Glomerular endothelial cell (primary cell): ENCODE results near the gene USP43. TPM values are rescaled to one million over a fixed set of nuclear protein-coding genes. Genes with fewer than 3 reads are reported as not detected.
"Not testable (repeated sequence)": the region's sequence is repeated elsewhere in the genome, so short reads cannot be mapped to it uniquely, and the experiment has no call there.

Experiments
- DNase-seq: peaks from one replicate; pipeline ENCODE4 v3.0.0-alpha.2; 2011; ENCODE audit warnings: low read depth, low spot score; ENCODE audit errors: extremely low read depth
- total RNA-seq: library from RNA; depleted of rRNA; stranded (reverse); fragments of >200 nt; gene quantifications from 2 replicates; pipeline ENCODE4 v1.2.3, GENCODE V29; 2015

The USP43 gene
- total RNA-seq = 0.35 and 1.6 TPM in 2 replicates

DNA sequence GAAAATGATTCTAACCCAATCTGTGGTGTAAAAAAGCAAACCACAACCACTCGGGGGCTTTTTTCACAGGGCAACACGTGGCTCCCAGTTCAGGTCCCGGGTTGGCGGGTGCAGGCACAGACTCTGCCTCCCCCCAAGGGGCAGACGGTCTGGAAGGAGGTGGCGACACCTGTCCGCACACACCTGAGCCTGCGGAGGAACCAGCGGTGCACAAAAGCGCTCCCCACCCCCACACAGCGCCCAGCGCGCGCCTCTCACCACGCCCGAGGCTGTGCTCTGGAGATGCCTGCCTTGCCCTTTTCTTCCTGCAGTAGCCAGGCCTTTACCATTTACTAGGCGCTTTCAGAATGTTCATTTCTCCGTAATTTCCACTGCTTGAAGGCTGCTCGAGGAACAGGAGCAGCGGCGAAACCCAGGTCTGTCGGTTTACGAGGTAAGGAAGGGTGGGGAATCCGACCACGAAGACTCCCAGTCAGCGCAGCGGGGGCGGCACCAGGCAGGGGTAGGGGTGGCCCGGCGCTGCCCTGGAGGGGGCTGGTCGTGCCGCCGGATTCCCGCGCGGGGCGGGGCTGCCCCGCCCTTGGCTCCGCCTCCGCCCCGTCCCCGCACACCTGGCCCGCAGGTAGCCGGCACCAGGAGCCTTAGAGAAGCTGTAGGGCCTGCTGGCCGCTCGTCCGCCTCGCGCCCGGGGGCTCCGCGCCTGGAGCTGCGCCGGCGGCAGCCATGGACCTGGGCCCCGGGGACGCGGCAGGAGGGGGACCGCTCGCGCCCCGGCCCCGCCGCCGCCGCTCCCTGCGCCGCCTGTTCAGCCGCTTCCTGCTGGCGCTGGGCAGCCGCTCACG, at the start of gene USP43:
TSS of gene USP43 (plus strand) at position 608 of the 842 bp plus-strand sequence. CDS start at position 724, 116 bp downstream.
- DNase-seq = no peak

- DNase-seq = not testable (repeated sequence)
These were observed 47.7 kb upstream of the USP43 start for GRCh38 chr17:9597638-9598037.

DNA sequence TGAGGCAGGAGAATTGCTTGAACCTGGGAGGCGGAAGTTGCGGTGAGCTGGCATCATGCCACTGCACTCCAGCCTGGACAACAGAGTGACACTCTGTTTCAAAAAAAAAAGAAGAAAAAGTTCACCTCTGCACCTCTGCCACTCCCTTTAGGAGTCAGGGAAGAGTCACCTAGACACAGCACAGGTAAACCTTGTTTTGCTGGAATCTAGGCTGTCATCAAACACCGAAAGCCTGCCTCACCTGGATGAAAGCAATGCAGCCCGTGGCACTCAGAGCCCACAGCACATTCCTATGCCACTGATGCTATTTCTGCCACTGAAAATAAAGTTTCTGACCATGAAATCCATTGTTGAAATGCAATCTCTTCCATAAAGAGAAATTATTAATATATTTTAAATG, 46.7 kb upstream of the USP43 start:
- no peak for DNase-seq

DNA sequence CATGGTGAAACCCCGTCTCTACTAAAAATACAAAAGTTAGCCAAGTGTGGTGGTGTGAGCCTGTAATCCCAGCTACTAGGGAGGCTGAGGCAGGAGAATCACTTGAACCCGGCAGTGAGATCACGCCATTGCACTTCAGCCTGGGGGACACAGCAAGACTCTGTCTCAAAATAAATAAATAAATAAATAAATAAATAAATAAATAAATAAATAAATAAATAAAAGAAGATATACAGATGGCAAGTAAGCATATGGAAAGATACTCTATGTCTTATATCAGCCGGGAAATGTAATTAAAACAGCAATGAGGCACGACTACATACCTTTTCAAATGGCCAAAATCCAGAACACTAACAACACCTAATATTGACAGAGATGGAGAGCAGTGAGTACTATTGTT, 40.7 kb upstream of the USP43 start:
- DNase-seq = not testable (repeated sequence)

GRCh38 chr17:9606453-9606852, 38.9 kb upstream of the USP43 start:
- DNase-seq = no peak

DNA sequence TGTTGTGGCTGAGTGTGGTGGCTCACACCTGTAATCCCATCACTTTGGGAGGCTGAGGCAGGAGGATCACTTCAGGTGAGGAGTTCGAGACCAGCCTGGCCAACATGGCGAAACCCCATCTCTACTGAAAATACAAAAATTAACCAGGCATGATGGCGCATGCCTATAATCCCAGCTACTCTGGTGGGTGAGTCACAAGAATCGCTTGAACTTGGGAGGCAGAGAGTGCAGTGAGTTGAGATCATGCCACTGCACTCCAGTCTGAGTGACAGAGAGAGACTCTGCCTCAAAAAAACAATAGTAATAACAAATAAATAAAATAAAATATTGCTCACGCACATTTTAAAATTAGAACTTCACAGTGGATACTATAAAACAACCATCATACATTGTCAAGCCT, 38.3 kb upstream of the USP43 start:
- not testable (repeated sequence) for DNase-seq

DNA sequence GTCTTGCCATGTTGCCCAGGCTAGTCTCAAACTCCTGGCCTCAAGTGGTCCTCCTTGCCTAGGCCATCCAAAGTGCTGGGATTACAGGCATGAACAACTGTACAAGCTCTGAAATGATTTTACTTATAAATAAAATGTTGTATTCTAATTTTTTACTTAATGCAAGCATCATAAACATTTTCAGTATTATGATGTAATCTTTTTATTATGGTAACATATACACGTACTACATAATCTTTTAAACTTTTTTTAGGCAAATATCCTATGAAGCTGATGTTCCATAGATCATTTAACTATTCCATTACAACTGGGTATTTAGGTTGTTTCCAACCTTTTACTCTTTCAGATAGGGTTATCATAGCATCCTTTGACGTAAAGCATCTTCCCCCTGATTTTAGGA, 33.8 kb upstream of the USP43 start:
- no peak for DNase-seq

DNA sequence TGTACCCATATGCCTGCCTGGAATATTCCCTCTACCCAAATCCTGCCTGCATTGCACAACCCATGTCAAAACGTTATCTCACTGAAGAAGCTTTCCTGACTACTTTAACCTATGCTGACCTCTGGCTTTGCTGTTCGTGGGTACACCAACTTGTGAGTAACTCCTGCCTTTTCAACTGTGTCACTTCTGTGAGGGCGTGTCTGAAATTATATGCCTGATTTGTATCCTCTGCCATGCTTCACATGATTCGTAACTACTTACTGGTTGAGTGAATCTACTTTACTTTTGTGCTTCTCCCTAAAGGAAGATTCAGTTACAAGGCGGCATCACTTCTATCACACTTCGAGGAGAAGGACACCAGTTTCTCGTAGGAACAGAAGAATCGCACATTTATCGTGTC, 33.3 kb upstream of the USP43 start:
- no peak for DNase-seq

- DNase-seq = no peak
These were observed 29.8 kb upstream of the USP43 start for GRCh38 chr17:9615486-9615885.

- no peak for DNase-seq
These were observed 22.4 kb upstream of the USP43 start for GRCh38 chr17:9622961-9623360.

GRCh38 chr17:9628509-9628908, 16.8 kb upstream of the USP43 start:
- DNase-seq = no peak

- no peak for DNase-seq
These were observed 12.6 kb upstream of the USP43 start for GRCh38 chr17:9632741-9633140.

- no peak for DNase-seq
These were observed 10.0 kb upstream of the USP43 start for GRCh38 chr17:9635340-9635739.

DNA sequence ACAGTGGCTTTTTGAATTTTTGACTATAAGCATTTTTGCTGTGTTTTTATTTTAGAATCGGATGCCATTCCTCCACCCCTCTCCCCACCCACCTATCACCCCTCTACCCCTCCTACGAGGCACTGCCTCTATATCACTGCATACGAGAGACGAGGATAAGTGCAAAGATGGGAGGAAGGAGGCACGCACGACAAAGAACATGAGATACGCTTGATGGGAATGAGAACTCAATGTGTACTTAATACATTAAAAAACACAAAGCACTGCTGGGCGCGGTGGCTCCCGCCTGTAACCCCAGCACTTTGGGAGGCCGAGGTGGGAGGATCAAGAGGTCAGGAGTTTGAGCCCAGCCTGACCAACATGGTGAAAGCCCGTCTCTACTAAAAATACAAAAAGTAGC, 8.8 kb upstream of the USP43 start:
- DNase-seq = no peak

DNA sequence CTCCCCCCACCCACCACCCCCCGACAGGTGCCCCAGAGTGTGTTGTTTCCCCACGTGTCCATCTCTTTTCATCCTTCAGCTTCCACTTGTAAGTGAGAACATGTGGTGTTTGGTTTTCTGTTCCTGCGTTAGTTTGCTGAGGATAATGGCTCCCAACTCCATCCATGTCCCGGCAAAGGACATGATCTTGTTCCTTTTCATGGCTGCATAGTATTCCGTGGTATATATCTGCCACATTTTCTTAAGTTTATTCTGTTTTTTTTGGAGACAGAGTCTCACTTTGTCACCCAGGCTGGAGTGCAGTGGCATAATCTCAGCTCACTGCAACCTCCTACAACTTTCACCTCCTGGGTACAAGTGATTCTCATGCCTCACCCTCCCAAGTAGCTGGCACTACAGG, 4.9 kb upstream of the USP43 start:
- not testable (repeated sequence) for DNase-seq

GRCh38 chr17:9643611-9644010, 1.7 kb upstream of the USP43 start:
- DNase-seq = no peak

GRCh38 chr17:9645851-9646545, 681 bp downstream of the USP43 start:
- no peak for DNase-seq

- no peak for DNase-seq
These were observed 1.2 kb downstream of the USP43 start for GRCh38 chr17:9646546-9646885.

DNA sequence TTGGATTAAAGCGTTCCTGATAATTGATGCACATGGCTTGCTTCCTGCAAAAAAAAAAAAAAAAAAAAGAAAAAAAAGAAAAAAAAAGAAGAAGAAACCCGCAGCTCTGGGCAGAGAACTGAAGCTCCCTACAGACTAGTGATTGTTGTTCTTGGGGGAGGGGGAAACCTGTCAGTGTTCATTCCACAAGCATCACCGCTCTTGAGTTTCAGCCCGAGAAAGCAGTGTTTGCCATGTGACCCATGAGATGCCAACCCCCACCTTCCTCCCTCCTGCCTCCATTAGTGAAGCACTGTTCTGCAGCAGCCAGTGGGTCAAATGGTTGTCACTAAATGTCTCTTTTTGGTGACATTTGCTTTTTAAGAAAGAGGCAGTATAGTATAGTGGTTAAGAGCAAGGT, 1.7 kb downstream of the USP43 start:
- DNase-seq = no peak

- DNase-seq = no peak
These were observed 3.3 kb downstream of the USP43 start for GRCh38 chr17:9648521-9649110.

DNA sequence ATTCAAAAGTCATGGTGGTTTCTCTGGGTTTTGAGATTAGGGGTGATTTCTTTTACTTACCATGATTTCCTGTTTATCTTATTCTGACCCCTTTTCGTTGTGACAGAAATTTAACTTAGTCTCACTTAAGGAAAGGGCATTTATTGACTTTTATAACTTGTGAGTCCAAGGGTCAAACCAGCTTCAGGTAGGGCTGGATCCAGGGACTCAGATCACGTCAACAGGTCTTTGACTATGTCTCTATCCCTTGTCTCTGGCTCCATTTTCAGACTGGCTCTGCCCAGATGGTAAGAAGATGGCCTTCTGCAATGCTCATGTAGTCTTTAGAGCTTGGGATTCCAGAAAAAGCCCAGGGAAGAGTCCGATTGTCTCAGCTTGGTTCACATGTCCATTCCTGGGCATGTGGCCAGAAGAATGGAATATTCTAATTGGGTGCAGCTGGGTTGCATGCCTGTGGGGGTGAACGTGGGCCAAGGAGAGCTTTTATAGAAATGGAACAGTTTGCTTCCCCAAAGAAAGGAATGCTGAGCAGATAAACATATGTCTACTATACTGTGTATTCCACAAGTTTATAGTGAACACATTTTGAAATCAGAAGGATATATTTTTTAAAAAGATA, 13.4 kb downstream of the USP43 start:
- no peak for DNase-seq
